GM18520 (cell line): Measurements from ENCODE around the gene RABGEF1.
"Not testable (repeated sequence)": the region's sequence is repeated elsewhere in the genome, so short reads cannot be mapped to it uniquely, and the experiment has no call there.

ENCODE experiments used
- ATAC-seq: cut with Tn5 transposase; IDR thresholded peaks from one replicate; pipeline ENCODE4 v1.9.1; 2021; ENCODE audit not compliant: unreplicated experiment

RABGEF1 gene

GRCh38 chr7:66847523-66847855, 107.0 kb downstream of the RABGEF1 start:
- ATAC-seq, result not testable (repeated sequence)

DNA sequence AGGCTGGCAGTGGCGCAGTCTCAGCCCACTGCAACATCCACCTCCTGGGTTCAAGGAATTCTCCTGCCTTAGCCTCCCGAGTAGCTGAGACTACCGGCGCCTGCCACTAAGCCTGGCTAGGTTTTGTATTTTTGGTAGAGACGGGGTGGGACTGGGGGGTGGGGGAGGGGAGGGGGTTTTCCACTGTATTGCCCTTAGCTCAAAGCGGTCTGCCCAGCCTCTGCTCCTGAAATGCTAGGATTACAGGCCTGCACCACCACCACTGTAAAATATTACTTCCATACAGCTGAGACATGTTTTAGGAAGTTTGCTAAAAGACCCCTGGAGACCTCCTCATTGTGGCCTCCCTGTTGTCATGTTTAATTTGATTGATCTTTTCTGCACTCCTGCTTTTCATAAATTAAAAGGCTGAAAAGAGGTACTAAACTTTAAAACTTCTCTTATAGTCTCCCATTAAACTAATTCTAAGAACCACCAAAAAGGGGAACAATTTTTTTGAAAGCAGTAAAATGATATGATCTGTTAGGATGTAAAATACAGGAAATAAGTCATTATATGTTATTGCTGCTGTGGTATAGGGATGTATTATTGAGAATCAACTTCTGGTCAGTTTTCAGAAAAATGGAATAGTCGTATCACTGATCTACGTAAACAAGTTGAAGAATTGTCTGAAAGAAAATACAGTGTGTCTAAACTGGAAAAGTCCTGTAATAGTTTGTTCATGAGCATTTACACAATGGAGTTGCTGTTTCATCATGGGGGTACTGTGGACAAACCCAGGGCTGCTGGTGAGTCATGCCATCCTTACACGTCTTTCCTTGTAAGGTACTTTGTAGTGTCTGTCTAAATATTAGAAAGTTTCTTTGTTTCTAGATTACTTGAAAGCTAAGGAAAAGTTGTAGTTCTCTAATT, 107.6 kb downstream of the RABGEF1 start:
- ATAC-seq, result no peak

DNA sequence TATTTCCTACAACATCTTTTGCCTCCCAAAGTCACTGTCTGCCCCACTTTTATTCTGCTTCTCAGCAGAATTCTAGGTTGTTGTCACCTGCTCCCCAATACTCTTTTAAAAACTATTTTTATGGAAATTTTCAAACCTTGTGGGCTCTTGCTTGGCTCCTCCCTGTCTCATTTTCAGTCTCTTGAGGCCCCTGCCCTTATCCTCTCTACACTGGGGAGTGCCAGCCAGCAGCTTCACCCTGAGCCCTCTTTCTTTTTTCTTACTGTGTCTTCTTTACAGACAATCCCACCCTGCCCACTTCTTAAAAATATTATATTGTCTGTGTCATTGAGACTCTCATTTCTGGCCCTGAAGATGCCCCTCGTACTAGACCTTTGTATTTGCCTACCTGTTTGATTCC, 118.8 kb downstream of the RABGEF1 start:
- no peak for ATAC-seq

DNA sequence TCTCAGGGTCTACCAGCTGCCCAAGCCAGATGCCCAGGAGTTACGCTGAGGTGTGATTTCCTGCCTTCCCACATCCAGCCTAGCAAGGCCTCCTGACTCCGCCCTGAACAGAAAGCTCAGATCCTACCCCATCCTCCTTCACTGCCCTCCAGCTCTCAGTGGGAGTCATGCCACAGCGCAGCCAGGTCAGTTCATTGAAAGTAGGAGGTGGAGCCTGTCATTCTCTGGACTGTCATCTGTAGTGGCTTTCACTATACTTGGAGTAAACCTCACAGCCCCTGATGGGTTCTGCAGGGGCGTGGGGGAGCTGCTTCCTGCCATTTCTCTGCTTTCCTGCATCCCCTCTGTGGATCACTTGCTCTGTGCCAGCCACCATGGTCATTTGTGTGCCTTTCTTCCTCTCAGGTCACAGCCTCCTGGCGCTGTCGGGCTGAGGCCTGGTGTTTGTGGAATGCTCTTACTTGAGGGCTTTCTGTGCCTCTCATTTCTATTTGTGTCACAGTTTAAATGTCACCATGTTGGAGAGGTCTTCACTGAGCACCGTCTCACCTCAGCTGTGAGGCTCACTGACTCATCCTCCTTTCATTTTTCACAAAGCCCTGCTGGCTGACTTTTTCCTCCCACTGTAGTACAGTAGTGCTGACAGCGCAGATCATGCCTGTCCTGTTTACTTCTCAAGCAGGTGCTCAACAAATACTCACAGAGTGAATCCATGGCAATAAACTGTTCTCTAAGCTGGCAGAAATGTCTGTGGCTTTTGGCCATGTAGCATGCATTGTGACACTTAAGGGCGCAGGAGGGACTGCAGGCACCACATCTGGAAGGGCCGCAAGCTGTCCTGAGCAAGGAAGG, 119.5 kb downstream of the RABGEF1 start:
- ATAC-seq, result no peak

GRCh38 chr7:66860767-66861166, 120.2 kb downstream of the RABGEF1 start:
- no peak for ATAC-seq
